ENCODE results near the gene HMGXB4. TPM values are rescaled to one million over a fixed set of nuclear protein-coding genes. Genes with fewer than 3 reads are reported as not detected.

The HMGXB4 gene
- total and polyA plus RNA-seq, 2 of the 13 experiments (the other 11 are each of a cell fraction or from before 2014, with no cell fraction given), result 13.9 to 16.3 TPM

DNA sequence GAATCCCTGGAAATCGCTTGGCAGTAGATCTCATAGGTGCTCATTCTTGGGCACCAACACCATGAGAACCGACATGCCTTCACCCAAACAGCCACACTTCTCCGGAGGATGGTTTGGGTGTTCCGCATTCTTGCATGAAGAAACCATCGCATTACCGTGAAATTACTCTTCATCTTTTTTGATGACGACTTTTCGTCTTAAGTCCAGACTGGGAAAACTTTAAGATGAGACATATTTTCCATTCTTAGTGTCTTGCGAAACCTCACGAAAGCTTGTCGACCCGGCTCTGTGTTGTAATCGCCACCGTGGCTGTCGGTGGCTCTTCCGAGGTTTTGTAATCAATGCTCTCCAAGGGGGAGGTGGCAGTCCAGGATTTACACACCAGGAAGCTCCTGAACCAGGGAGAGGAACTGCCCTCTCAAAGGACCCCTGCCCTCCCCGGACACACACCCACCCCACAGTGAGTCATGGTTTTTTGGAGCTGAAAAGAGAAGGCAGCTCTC is 44.1 kb downstream of the HMGXB4 start (continued):
- TF ChIP-seq, protein P1, sequence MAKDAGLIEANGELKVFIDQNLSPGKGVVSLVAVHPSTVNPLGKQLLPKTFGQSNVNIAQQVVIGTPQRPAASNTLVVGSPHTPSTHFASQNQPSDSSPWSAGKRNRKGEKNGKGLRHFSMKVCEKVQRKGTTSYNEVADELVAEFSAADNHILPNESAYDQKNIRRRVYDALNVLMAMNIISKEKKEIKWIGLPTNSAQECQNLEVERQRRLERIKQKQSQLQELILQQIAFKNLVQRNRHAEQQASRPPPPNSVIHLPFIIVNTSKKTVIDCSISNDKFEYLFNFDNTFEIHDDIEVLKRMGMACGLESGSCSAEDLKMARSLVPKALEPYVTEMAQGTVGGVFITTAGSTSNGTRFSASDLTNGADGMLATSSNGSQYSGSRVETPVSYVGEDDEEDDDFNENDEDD (CRISPR knock-in tag; IDR thresholded peaks at IDR 0.05; ENCODE audit: borderline replicate concordance), result no peak
- no peak for TF ChIP-seq ZNF256 (CRISPR knock-in tag; conservative IDR thresholded peaks at IDR 0.05)
- TF ChIP-seq IKZF1 (IDR thresholded peaks at IDR 0.05), result no peak
- TF ChIP-seq ZNF33B (CRISPR knock-in tag; IDR thresholded peaks at IDR 0.05), result no peak
- no peak for TF ChIP-seq NFKB2 (CRISPR knock-in tag; IDR thresholded peaks at IDR 0.05; ENCODE audit: borderline replicate concordance)
- TF ChIP-seq ZFP36 (IDR thresholded peaks at IDR 0.05; ENCODE audit: borderline replicate concordance, low read depth, low read length, partially characterized antibody), result no peak
- TF ChIP-seq, protein P2, sequence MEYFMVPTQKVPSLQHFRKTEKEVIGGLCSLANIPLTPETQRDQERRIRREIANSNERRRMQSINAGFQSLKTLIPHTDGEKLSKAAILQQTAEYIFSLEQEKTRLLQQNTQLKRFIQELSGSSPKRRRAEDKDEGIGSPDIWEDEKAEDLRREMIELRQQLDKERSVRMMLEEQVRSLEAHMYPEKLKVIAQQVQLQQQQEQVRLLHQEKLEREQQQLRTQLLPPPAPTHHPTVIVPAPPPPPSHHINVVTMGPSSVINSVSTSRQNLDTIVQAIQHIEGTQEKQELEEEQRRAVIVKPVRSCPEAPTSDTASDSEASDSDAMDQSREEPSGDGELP (IDR thresholded peaks at IDR 0.05; ENCODE audit: borderline replicate concordance, low read depth), result no peak
- TF ChIP-seq, protein P3, sequence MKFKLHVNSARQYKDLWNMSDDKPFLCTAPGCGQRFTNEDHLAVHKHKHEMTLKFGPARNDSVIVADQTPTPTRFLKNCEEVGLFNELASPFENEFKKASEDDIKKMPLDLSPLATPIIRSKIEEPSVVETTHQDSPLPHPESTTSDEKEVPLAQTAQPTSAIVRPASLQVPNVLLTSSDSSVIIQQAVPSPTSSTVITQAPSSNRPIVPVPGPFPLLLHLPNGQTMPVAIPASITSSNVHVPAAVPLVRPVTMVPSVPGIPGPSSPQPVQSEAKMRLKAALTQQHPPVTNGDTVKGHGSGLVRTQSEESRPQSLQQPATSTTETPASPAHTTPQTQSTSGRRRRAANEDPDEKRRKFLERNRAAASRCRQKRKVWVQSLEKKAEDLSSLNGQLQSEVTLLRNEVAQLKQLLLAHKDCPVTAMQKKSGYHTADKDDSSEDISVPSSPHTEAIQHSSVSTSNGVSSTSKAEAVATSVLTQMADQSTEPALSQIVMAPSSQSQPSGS (CRISPR knock-in tag; IDR thresholded peaks at IDR 0.05), result peak; percentile 68
- TF ChIP-seq, protein P4, sequence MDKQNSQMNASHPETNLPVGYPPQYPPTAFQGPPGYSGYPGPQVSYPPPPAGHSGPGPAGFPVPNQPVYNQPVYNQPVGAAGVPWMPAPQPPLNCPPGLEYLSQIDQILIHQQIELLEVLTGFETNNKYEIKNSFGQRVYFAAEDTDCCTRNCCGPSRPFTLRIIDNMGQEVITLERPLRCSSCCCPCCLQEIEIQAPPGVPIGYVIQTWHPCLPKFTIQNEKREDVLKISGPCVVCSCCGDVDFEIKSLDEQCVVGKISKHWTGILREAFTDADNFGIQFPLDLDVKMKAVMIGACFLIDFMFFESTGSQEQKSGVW (CRISPR knock-in tag; IDR thresholded peaks at IDR 0.05; ENCODE audit: borderline replicate concordance), result no peak
- TF ChIP-seq ERF (CRISPR knock-in tag; IDR thresholded peaks at IDR 0.05), result peak; percentile 61; the same call in 1 of the 2 replicates
- TF ChIP-seq NR2C2 (CRISPR knock-in tag; IDR thresholded peaks at IDR 0.05; ENCODE audit: borderline replicate concordance), result peak; percentile 27; the same call in 1 of the 2 replicates
- TF ChIP-seq MEIS2 (CRISPR knock-in tag; IDR thresholded peaks at IDR 0.05), result peak; percentile 55; the same call in 1 of the 2 replicates
- no peak for TF ChIP-seq ZNF672 (CRISPR knock-in tag; IDR thresholded peaks at IDR 0.05)
- TF ChIP-seq, protein P5, sequence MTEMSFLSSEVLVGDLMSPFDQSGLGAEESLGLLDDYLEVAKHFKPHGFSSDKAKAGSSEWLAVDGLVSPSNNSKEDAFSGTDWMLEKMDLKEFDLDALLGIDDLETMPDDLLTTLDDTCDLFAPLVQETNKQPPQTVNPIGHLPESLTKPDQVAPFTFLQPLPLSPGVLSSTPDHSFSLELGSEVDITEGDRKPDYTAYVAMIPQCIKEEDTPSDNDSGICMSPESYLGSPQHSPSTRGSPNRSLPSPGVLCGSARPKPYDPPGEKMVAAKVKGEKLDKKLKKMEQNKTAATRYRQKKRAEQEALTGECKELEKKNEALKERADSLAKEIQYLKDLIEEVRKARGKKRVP (CRISPR knock-in tag; IDR thresholded peaks at IDR 0.05), result peak in 1 of 2 experiments; percentile 74; a peak in 2 of 4 replicates
- no peak for TF ChIP-seq ZNF383 (CRISPR knock-in tag; IDR thresholded peaks at IDR 0.05; ENCODE audit: borderline replicate concordance)
- TF ChIP-seq, protein P6, sequence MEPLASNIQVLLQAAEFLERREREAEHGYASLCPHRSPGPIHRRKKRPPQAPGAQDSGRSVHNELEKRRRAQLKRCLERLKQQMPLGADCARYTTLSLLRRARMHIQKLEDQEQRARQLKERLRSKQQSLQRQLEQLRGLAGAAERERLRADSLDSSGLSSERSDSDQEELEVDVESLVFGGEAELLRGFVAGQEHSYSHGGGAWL (CRISPR knock-in tag; IDR thresholded peaks at IDR 0.05), result no peak
- TF ChIP-seq, protein P7, sequence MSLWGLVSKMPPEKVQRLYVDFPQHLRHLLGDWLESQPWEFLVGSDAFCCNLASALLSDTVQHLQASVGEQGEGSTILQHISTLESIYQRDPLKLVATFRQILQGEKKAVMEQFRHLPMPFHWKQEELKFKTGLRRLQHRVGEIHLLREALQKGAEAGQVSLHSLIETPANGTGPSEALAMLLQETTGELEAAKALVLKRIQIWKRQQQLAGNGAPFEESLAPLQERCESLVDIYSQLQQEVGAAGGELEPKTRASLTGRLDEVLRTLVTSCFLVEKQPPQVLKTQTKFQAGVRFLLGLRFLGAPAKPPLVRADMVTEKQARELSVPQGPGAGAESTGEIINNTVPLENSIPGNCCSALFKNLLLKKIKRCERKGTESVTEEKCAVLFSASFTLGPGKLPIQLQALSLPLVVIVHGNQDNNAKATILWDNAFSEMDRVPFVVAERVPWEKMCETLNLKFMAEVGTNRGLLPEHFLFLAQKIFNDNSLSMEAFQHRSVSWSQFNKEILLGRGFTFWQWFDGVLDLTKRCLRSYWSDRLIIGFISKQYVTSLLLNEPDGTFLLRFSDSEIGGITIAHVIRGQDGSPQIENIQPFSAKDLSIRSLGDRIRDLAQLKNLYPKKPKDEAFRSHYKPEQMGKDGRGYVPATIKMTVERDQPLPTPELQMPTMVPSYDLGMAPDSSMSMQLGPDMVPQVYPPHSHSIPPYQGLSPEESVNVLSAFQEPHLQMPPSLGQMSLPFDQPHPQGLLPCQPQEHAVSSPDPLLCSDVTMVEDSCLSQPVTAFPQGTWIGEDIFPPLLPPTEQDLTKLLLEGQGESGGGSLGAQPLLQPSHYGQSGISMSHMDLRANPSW (CRISPR knock-in tag; IDR thresholded peaks at IDR 0.05; ENCODE audit: borderline replicate concordance), result no peak
- no peak for TF ChIP-seq ZNF230 (CRISPR knock-in tag; IDR thresholded peaks at IDR 0.05)
- TF ChIP-seq ESRRA (CRISPR knock-in tag; IDR thresholded peaks at IDR 0.05; ENCODE audit: low read depth), result no peak
- TF ChIP-seq, protein P8, sequence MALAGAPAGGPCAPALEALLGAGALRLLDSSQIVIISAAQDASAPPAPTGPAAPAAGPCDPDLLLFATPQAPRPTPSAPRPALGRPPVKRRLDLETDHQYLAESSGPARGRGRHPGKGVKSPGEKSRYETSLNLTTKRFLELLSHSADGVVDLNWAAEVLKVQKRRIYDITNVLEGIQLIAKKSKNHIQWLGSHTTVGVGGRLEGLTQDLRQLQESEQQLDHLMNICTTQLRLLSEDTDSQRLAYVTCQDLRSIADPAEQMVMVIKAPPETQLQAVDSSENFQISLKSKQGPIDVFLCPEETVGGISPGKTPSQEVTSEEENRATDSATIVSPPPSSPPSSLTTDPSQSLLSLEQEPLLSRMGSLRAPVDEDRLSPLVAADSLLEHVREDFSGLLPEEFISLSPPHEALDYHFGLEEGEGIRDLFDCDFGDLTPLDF (CRISPR knock-in tag; IDR thresholded peaks at IDR 0.05), result no peak

Data from HepG2 (cell line).